GM12801 (cell line): ENCODE data around the gene PAPOLG.

Experiments used
- TF ChIP-seq, protein P1 (sequence below): IDR thresholded peaks from one replicate; pipeline ENCODE4 v1.5.1; 2011; ENCODE audit warnings: control low read depth; ENCODE audit not compliant: insufficient read length; ENCODE audit errors: extremely low read depth

Gene PAPOLG

DNA sequence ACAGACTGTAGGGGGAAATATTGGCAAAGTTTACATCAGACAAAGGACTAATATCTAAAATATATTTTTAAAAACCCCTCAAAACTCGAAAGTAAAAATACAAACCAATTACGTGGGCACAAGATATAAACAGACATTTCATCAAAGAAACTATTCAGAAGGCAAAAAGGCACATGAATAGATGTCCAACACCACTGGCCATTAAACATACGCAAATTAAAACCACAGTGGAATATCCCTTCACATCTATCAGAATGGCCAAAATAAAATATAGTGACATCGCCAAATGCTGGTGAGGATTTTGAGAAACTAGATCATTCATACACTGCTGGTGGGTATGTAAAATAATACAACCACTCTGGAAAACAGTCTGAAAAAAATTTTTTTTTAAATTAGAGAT, 30.6 kb upstream of the PAPOLG start:
- TF ChIP-seq, protein P1, sequence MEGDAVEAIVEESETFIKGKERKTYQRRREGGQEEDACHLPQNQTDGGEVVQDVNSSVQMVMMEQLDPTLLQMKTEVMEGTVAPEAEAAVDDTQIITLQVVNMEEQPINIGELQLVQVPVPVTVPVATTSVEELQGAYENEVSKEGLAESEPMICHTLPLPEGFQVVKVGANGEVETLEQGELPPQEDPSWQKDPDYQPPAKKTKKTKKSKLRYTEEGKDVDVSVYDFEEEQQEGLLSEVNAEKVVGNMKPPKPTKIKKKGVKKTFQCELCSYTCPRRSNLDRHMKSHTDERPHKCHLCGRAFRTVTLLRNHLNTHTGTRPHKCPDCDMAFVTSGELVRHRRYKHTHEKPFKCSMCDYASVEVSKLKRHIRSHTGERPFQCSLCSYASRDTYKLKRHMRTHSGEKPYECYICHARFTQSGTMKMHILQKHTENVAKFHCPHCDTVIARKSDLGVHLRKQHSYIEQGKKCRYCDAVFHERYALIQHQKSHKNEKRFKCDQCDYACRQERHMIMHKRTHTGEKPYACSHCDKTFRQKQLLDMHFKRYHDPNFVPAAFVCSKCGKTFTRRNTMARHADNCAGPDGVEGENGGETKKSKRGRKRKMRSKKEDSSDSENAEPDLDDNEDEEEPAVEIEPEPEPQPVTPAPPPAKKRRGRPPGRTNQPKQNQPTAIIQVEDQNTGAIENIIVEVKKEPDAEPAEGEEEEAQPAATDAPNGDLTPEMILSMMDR: no peak

- TF ChIP-seq, protein P1: no peak
Observed at GRCh38 chr2:60728855-60729254, 27.2 kb upstream of the PAPOLG start.

DNA sequence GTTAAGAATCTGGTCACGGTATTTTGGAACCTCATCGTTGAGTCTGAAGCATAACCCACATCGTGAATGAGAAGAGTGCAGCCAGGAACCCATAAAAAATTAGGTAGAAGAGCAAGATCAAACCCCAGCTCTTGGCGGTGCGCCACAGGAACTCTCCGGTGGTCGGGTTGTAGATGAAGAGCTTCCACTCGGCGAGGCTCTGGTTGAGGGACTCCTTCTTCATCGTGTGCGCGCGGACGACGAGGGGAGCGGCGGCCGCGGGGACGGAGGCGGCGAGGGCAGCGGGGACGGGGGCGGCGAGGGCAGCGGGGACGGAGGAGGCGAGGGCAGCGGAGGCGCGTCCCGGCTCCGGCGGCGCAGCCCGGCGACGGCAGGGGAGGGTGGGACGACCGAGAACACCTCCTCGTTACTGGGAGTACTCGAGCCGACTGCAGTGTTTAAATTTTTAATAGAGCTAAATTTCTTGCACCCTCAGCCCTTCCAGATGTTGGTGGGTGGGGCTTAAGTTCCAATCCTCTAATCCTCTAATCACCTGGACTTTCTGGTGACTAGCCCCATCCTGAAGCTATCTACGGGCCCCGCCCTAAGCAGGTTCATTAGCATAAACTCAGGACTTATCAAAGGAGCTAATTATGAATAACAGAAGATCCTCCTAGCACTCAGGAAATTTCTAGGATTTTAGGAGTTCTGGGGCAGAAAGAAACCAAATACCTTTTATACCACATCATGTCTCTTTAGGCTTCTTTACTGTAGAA, 20.4 kb upstream of the PAPOLG start:
- TF ChIP-seq, protein P1: no peak

GRCh38 chr2:60738679-60739078, 17.4 kb upstream of the PAPOLG start:
- TF ChIP-seq, protein P1: no peak

DNA sequence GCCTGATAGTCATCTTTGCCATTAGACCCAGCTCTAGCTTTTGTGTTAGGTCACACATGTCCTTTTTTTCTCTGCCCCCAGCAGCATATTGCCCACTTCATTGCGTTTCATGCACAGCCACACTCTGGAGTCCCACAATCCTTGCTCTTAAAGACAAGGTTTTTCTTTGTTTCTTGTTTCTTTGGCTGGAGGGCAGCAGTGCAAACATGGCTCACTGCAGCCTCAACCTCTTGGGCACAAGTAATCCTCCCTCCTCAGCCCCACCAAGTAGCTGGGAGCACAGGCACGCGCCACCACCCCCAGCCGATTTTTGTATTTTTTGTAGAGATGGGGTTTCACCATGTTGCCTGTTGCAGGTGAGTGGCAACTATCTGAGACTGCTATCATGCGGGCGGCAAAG, 16.9 kb upstream of the PAPOLG start:
- TF ChIP-seq, protein P1: no peak

GRCh38 chr2:60741576-60741975, 14.5 kb upstream of the PAPOLG start:
- TF ChIP-seq, protein P1: no peak

DNA sequence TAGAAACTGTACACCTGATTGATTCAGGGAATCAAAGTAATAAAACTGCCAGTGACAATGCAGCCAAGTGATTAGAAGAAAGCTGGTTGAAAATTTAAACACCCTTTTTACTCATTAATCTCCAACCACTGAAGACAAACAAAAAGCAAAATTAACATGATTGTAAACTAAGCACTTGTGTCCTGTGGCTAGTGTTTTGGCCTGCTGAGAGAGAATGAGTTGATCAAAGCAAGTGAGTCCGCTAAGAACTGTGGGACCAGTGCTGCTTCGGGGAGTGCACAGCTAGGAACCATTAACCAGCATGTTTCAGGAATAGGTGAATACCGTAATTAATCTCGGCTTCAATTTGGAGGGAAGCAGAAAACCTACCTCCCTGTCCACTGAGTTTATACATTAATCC, 13.6 kb upstream of the PAPOLG start:
- TF ChIP-seq, protein P1: no peak
